ENCODE measurements around the gene GNA14. TPM values are rescaled to one million over a fixed set of nuclear protein-coding genes. Genes with fewer than 3 reads are reported as not detected.

Gene GNA14
- total and polyA plus RNA-seq, 12 donors = 0.75 to 4.8 (median 1.7) TPM

GRCh38 chr9:77474936-77475335 is 173.2 kb downstream of the GNA14 start:
- Histone ChIP-seq H3K4me1 (peaks cover 0 to 13% (median 6%) of the 10 kb centered on the region in 9 donors), H3K36me3 (no peaks in the 10 kb centered on the region), H3K4me3 (no peak overlapping the region), H3K27me3 (no peaks in the 10 kb centered on the region), H3K9me3 (peaks cover 0 to 51% (median 14%) of the 10 kb centered on the region in 11 donors), H3K27ac (no peak overlapping the region)
- no peak for DNase-seq
- WGBS, 2 donors = 90 to 92% methylated on average over 3 of the region's 3 CpGs
- intact Hi-C loops (cut with DNase I) = no loop called here
- TF ChIP-seq CTCF (IDR thresholded peaks at IDR 0.05) = no peak
- no peak for ATAC-seq

GRCh38 chr9:77472646-77473045 is 175.5 kb downstream of the GNA14 start:
- 92 to 93% methylated on average over 3 of the region's 3 CpGs for WGBS, 2 donors
- Histone ChIP-seq H3K27me3 (no peaks in the 10 kb centered on the region), H3K36me3 (no peaks in the 10 kb centered on the region), H3K9me3 (peaks cover 0 to 35% (median 14%) of the 10 kb centered on the region in 11 donors), H3K4me1 (peaks cover 0 to 13% (median 6%) of the 10 kb centered on the region in 9 donors), H3K4me3 (no peak overlapping the region), H3K27ac (no peak overlapping the region)
- no peak for TF ChIP-seq CTCF (IDR thresholded peaks at IDR 0.05)
- ATAC-seq (no peak), DNase-seq (no peak)
- intact Hi-C loops (cut with DNase I) = no loop called here

GRCh38 chr9:77471572-77471971 is 176.6 kb downstream of the GNA14 start:
- Histone ChIP-seq H3K27me3 (no peaks in the 10 kb centered on the region), H3K4me3 (no peak overlapping the region), H3K36me3 (no peaks in the 10 kb centered on the region), H3K27ac (no peak overlapping the region), H3K9me3 (peaks cover 0 to 30% (median 14%) of the 10 kb centered on the region in 11 donors), H3K4me1 (peaks cover 0 to 11% (median 3%) of the 10 kb centered on the region in 9 donors)
- intact Hi-C loops (cut with DNase I) = no loop called here
- DNase-seq (no peak), ATAC-seq (no peak)
- 90 to 92% methylated on average over 3 of the region's 3 CpGs for WGBS, 2 donors
- TF ChIP-seq CTCF (IDR thresholded peaks at IDR 0.05) = no peak

- Histone ChIP-seq H3K9me3 (peaks cover 0 to 24% (median 14%) of the 10 kb centered on the region in 11 donors), H3K27ac (no peak overlapping the region), H3K36me3 (no peaks in the 10 kb centered on the region), H3K27me3 (no peaks in the 10 kb centered on the region), H3K4me1 (no peaks in the 10 kb centered on the region), H3K4me3 (no peak overlapping the region)
- ATAC-seq = no peak
- no peak for DNase-seq
- TF ChIP-seq CTCF (IDR thresholded peaks at IDR 0.05) = no peak
- intact Hi-C loops (cut with DNase I) = no loop called here
- 73% methylated on average over 5 of the region's 5 CpGs for WGBS, 2 donors
Observed at GRCh38 chr9:77469515-77470231, 178.4 kb downstream of the GNA14 start.
